ENCODE measurements around the gene FAM83B.
"Not testable (repeated sequence)": the region's sequence is repeated elsewhere in the genome, so short reads cannot be mapped to it uniquely, and the experiment has no call there.

Gene FAM83B, protein sequence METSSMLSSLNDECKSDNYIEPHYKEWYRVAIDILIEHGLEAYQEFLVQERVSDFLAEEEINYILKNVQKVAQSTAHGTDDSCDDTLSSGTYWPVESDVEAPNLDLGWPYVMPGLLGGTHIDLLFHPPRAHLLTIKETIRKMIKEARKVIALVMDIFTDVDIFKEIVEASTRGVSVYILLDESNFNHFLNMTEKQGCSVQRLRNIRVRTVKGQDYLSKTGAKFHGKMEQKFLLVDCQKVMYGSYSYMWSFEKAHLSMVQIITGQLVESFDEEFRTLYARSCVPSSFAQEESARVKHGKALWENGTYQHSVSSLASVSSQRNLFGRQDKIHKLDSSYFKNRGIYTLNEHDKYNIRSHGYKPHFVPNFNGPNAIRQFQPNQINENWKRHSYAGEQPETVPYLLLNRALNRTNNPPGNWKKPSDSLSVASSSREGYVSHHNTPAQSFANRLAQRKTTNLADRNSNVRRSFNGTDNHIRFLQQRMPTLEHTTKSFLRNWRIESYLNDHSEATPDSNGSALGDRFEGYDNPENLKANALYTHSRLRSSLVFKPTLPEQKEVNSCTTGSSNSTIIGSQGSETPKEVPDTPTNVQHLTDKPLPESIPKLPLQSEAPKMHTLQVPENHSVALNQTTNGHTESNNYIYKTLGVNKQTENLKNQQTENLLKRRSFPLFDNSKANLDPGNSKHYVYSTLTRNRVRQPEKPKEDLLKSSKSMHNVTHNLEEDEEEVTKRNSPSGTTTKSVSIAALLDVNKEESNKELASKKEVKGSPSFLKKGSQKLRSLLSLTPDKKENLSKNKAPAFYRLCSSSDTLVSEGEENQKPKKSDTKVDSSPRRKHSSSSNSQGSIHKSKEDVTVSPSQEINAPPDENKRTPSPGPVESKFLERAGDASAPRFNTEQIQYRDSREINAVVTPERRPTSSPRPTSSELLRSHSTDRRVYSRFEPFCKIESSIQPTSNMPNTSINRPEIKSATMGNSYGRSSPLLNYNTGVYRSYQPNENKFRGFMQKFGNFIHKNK

DNA sequence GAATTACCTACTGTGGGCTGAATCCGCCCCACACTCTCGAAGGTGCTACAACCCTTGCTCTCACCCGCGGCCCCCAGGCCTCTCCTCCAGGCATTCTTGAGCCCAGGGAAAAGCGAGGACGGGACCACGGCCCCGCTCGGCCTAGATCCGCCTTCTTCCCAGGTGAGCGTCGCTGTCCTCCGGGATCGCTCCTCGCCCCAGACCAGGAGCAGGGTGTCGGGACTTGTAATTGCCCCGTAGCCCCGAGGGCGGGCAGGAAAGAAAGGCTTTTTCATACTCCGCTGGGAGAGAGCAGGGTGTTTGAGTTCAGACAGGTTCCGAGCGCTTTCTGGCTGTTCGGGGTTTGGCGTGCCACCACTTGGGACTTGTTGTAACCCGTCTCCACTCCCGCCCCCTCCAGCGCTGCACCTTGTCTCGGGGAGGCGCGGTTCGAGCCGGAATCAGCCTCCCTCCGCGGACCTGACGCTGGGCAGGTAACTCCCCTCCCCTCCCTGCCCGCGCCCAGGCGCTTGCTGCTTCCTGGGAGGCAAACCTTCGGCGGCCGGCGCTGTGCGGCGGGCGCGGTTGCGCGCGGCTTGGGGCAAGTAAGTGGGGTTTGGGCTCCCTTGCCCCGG, at the start of gene FAM83B:
Gene FAM83B, plus strand, starts transcription at position 529 of the 614 bp plus-strand sequence. CDS start 23,476 bp downstream, outside the sequence.
- no peak for DNase-seq (ENCODE audit: low read depth)

GRCh38 chr6:54796918-54797317, 49.7 kb upstream of the FAM83B start:
- not testable (repeated sequence) for DNase-seq (ENCODE audit: low read depth)

DNA sequence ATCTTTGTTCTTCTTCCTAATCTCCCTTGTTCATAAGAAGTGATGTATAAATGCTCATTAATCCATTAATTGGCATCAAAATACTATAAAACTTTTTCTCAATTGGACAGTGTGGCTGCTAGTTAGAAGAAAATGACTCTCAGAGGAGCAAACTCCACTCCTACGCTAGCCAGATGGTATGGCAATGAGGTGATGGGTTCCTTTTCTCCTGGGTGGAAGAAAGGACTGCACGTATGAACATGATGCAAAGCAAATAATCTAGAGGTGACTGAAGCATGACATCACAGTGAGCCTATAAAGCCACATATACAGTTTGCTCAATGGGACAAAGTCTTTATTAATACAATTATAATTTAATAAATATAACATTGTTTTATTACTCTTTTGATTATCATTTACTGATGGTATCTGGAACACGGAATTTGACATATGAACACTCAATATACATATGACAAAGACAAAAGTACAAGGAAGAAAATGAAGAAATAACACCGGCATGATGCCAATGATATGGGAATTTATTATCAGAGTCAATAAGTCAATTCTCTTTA, 46.4 kb upstream of the FAM83B start:
- no peak for DNase-seq (ENCODE audit: low read depth)

DNA sequence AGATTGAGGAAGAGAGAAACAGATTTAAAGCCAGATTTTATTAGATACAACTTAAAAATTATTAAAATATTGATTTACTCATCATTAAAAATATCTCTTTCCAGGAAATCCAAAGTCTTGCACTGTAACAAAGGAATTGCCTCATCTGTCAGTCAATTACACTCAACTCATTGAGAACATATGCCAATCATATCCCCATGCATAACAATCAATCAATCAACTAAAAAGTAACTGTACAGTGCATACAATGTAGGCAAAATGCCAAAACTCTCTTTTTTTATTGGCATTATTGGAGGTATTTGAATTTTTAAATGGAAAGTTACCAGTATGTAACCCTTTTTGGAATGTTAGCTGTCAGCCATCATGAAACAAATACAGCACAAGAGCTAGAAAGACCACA, 45.3 kb upstream of the FAM83B start:
- DNase-seq (ENCODE audit: low read depth), result no peak

DNA sequence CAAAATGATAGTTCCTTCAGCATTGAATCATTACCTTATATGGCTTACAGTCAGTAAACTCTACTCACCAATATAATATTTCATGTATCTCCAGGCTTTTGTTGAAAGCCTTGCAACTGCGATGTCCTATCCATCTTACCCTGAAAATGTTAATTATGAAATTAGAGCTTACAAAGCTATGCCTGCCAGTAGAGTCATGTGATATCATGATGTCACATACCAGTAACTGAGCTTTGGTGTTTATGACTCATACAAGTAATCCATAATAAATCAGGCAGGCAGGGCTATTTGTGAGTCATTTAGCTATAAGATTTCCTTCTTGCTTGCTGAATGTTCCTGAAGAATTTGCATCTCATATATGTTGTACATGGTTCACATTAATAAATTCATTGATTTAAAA, 44.9 kb upstream of the FAM83B start:
- no peak for DNase-seq (ENCODE audit: low read depth)

GRCh38 chr6:54802775-54803634, 43.6 kb upstream of the FAM83B start:
- DNase-seq (ENCODE audit: low read depth), result no peak

DNA sequence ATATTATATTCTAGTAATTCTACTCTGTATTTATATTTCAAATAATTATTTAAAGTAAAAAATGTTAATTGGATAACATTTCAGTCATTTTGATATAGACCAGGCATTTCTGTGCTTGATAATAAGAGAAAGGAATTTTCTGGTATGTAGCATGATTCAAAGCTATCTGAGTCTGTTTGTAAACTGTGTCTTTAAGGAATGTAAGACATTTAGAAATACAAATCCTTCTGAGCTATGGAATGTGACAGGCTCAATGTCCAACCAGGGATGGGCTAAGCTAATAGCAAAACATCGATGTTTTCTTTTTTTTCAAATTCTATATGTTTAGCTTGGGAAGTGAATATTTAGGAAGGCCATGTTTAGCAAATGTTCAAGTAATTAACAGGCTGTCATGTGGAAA, 41.5 kb upstream of the FAM83B start:
- no peak for DNase-seq (ENCODE audit: low read depth)

DNA sequence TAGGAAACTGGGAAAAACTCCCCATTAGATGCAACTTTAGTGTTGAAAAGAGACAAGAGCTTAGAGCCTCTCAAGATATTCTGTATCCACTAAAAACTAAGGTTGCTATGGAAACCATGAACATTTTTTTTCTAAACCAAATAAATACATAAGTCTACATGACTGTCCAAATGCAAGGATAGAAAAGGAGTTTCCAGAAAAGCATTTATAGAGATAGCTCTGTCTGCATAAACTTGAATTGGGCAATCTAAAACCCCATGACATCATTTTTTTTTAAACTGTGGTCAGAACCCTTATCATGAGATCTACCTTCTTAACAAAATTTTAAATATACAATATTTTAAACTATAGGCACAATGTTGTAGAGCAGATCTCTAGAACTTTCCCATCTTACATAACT, 36.4 kb upstream of the FAM83B start:
- no peak for DNase-seq (ENCODE audit: low read depth)

DNA sequence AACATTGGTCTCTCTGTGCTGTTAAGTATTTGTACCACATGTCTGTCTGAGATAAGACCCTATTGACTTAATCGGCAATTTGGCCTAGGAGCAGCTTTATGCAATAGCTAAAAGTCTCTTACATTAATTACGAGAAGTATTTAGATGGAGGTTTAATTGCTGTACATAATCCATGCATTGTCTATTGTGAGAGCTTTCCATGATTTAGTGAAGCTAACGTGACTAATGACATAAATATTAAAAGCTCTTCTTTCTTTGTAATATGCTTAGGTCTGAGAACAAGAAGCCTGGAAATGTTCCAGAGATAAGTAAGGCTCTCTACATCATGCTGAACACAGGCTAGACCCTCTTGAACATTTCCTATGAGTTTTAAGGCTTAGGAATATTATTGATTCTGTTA, 32.7 kb upstream of the FAM83B start:
- no peak for DNase-seq (ENCODE audit: low read depth)

- DNase-seq (ENCODE audit: low read depth), result no peak
Measured at GRCh38 chr6:54817236-54817635, 29.3 kb upstream of the FAM83B start.

GRCh38 chr6:54817834-54818233, 28.7 kb upstream of the FAM83B start:
- DNase-seq (ENCODE audit: low read depth), result no peak

DNA sequence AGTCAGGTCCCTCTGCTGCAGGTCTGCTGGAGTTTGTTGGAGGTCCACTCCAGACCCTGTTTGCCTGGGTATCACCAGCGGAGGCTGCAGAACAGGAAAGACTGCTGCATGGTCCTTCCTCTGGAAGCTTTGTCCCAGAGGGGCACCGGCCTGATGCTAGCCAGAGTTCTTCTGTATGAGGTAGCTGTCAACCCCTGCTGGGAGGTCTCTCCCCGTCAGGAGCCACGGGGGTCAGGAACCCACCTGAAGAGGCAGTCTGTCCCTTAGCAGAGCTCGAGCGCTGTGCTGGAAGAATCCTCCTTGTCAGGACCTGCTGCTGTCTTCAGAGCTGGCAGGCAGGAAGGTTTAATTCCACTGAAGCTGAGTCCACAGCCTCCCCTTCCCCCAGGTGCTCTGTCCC, 22.3 kb upstream of the FAM83B start:
- DNase-seq (ENCODE audit: low read depth), result not testable (repeated sequence)

DNA sequence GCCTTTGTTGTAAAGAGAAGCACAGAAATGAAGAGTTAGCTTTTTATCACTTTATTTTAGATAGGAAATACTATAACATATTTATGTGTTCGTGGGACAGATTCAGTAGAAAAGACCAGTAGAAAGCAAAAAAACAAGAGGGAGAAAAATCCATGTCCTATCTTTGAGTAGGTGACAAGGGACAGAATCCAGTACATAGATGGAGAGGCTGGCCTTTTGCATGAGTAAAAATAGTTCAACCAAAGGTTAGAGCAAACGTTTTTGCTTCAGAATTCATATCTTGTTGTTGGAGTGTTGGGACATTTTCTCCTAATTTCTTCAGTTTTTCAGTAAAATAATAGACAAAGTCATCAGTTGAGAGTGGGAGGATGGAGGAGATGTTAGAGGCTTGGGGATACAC, 19.6 kb upstream of the FAM83B start:
- no peak for DNase-seq (ENCODE audit: low read depth)

DNA sequence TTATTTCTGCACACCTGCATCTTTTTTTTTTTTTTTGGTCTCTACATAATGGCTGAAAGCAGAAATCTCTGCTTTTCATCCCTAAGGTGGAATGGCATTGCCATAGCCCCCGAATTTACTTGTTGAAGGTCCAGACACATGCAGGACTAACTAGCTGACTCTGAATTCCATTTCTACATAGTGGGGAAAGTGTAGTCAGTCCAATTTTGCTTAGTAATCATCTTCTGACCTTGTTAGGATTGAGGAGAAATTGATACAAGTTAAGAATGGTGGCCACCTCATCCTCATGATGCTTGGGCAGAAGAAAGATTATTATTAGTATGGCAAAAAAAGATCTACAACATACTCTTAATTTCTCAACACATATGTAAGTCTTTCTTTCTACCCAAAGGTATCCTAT, 16.4 kb upstream of the FAM83B start:
- DNase-seq (ENCODE audit: low read depth), result no peak

- no peak for DNase-seq (ENCODE audit: low read depth)
Measured at GRCh38 chr6:54835176-54835575, 11.4 kb upstream of the FAM83B start.

DNA sequence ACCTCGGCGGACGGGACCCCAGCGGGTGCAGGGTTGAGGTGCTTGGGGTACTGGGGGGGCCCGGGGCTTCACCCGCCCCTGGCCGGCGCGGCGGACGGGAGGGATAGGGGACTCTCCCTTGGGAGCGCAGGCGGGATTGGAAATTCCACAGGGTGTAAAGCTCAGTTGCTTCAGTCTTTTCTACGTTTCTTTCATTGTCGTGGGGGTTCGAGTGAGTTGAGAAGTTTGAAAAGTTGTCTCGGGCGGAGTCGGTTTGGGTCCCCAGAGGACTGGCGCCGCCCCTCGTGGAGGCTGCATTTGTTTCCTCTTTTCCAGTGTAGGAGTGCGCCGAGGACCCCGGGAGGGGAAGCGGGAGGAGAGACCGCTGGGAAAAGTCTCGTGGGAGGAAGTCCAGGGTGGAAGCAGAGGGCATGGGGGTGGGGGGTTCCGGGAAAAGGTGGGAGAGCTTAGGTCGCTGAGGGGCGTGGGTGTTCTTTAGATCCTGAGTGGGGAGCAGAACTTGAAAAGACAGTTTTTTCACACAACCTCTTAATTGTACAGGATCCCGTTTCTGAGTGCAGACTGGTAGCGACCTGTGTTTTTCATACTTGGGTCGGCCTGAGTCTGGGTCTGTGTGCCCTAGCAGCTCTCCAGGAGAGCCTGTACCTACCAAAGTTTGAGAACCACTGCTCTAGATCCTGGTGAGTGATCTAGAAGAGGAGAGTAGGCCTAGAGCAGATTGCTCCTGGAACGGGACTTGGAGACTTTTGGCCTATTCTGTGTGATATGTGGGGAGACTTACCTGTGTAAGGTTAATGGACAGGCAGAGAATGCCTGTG, 495 bp downstream of the FAM83B start:
- DNase-seq (ENCODE audit: low read depth), result no peak

- DNase-seq (ENCODE audit: low read depth), result no peak
Measured at GRCh38 chr6:54847799-54848597, 1.4 kb downstream of the FAM83B start.

GRCh38 chr6:54850114-54850513, 3.5 kb downstream of the FAM83B start:
- DNase-seq (ENCODE audit: low read depth), result no peak

- DNase-seq (ENCODE audit: low read depth), result no peak
Measured at GRCh38 chr6:54856129-54856528, 9.6 kb downstream of the FAM83B start.

Measured in stimulated activated CD8-positive, alpha-beta memory T cell treated with anti-CD3 and anti-CD28 coated beads, Interleukin-4, amount 100 ng/mL, for 24 hours (primary cell).